Measurements from ENCODE around the gene RPS15.

The RPS15 gene

GRCh38 chr19:1467215-1467489 lies 29.0 kb downstream of the RPS15 start:
- no peak for TF ChIP-seq CTCF (IDR thresholded peaks at IDR 0.05; ENCODE audit: low read depth, low read length)
- no peak for DNase-seq (ENCODE audit: extremely low read depth, low read depth)

GRCh38 chr19:1467490-1468273 lies 29.5 kb downstream of the RPS15 start:
- no peak for DNase-seq (ENCODE audit: extremely low read depth, low read depth)
- TF ChIP-seq CTCF (IDR thresholded peaks at IDR 0.05; ENCODE audit: low read depth, low read length), result no peak

GRCh38 chr19:1468274-1468820 lies 30.2 kb downstream of the RPS15 start:
- TF ChIP-seq CTCF (IDR thresholded peaks at IDR 0.05; ENCODE audit: low read depth, low read length), result no peak; the same call in 1 of the 2 replicates

GRCh38 chr19:1468821-1469254 lies 30.6 kb downstream of the RPS15 start:
- no peak for DNase-seq (ENCODE audit: extremely low read depth, low read depth)
- no peak; the same call in none of the 2 replicates for TF ChIP-seq CTCF (IDR thresholded peaks at IDR 0.05; ENCODE audit: low read depth, low read length)

More at GRCh38 chr19:1468274-1468820, 30.2 kb downstream of the RPS15 start:
- DNase-seq (ENCODE audit: extremely low read depth, low read depth), result no peak

- DNase-seq (ENCODE audit: extremely low read depth, low read depth), result no peak
Measured at GRCh38 chr19:1469255-1470054, 31.3 kb downstream of the RPS15 start.

GRCh38 chr19:1470055-1470304 lies 31.8 kb downstream of the RPS15 start:
- no peak for TF ChIP-seq CTCF (IDR thresholded peaks at IDR 0.05; ENCODE audit: low read depth, low read length)
- no peak for DNase-seq (ENCODE audit: extremely low read depth, low read depth)

More at GRCh38 chr19:1469255-1470054, 31.3 kb downstream of the RPS15 start:
- no peak for TF ChIP-seq CTCF (IDR thresholded peaks at IDR 0.05; ENCODE audit: low read depth, low read length)
